ENCODE measurements around the gene MRPS15.
"Not testable (repeated sequence)": the region's sequence is repeated elsewhere in the genome, so short reads cannot be mapped to it uniquely, and the experiment has no call there.

The MRPS15 gene

GRCh38 chr1:36492491-36492890 lies 28.3 kb upstream of the MRPS15 start:
- Histone ChIP-seq H3K4me3 (ENCODE audit: low read length) (no peak overlapping the region), H3K4me2 (ENCODE audit: low read length) (no peak overlapping the region), H4K20me1 (ENCODE audit: control insufficient read depth, insufficient read depth, low read depth, low read length) (no peaks in the 10 kb centered on the region), H3K4me1 (ENCODE audit: control insufficient read depth, low read length) (peaks cover 17% of the 10 kb centered on the region), H3K9me2 (replicated peaks; ENCODE audit: control insufficient read depth, low read length) (no peaks in the 10 kb centered on the region), H3K36me3 (ENCODE audit: control insufficient read depth, low read length) (no peaks in the 10 kb centered on the region), H3F3A (ENCODE audit: control insufficient read depth, insufficient read depth) (no peaks in the 10 kb centered on the region; the same call in 1 of the 2 replicates), H3K9me3 (ENCODE audit: control insufficient read depth, insufficient read depth, low read length) (no peaks in the 10 kb centered on the region), H3K79me2 (ENCODE audit: control insufficient read depth, low read length) (no peaks in the 10 kb centered on the region), H3K27me3 (ENCODE audit: control insufficient read depth, low read length) (peaks cover 8% of the 10 kb centered on the region; the same call in 1 of the 2 replicates), H3K27ac (ENCODE audit: low read depth, low read length) (no peak overlapping the region)
- TF ChIP-seq EZH2phosphoT487 (IDR thresholded peaks at IDR 0.05; ENCODE audit: borderline replicate concordance, low read length) (no peak), CTCF (IDR thresholded peaks at IDR 0.05; ENCODE audit: low read depth, low read length, poor library complexity, severe bottlenecking) (no peak)

GRCh38 chr1:36489258-36490051 lies 25.3 kb upstream of the MRPS15 start:
- peaks cover 37% of the 10 kb centered on the region for H3K4me1 ChIP-seq (ENCODE audit: control insufficient read depth, low read length)
- H3K4me3 ChIP-seq (ENCODE audit: low read length); H3K9me2 ChIP-seq (replicated peaks; ENCODE audit: control insufficient read depth, low read length); H3K27ac ChIP-seq (ENCODE audit: low read depth, low read length); H3K27me3 ChIP-seq (ENCODE audit: control insufficient read depth, low read length); H3K4me2 ChIP-seq (ENCODE audit: low read length); H3K36me3 ChIP-seq (ENCODE audit: control insufficient read depth, low read length); H3K9me3 ChIP-seq (ENCODE audit: control insufficient read depth, insufficient read depth, low read length); H3K79me2 ChIP-seq (ENCODE audit: control insufficient read depth, low read length); H4K20me1 ChIP-seq (ENCODE audit: control insufficient read depth, insufficient read depth, low read depth, low read length): not testable (repeated sequence)
- H3F3A ChIP-seq (ENCODE audit: control insufficient read depth, insufficient read depth): peaks cover 13% of the 10 kb centered on the region

GRCh38 chr1:36487906-36488305 lies 23.7 kb upstream of the MRPS15 start:
- H3K9me2 ChIP-seq (replicated peaks; ENCODE audit: control insufficient read depth, low read length): no peaks in the 10 kb centered on the region
- H3K27ac ChIP-seq (ENCODE audit: low read depth, low read length): no peak overlapping the region
- no peaks in the 10 kb centered on the region for H3K27me3 ChIP-seq (ENCODE audit: control insufficient read depth, low read length)
- no peak overlapping the region for H3K4me3 ChIP-seq (ENCODE audit: low read length)
- H3K9me3 ChIP-seq (ENCODE audit: control insufficient read depth, insufficient read depth, low read length): no peaks in the 10 kb centered on the region
- no peak for TF ChIP-seq CTCF (IDR thresholded peaks at IDR 0.05; ENCODE audit: low read depth, low read length, poor library complexity, severe bottlenecking)
- TF ChIP-seq EZH2phosphoT487 (IDR thresholded peaks at IDR 0.05; ENCODE audit: borderline replicate concordance, low read length): no peak
- H3F3A ChIP-seq (ENCODE audit: control insufficient read depth, insufficient read depth): peaks cover 20% of the 10 kb centered on the region
- peaks cover 37% of the 10 kb centered on the region for H3K4me1 ChIP-seq (ENCODE audit: control insufficient read depth, low read length)
- no peaks in the 10 kb centered on the region for H3K36me3 ChIP-seq (ENCODE audit: control insufficient read depth, low read length)
- peak overlapping the region; percentile 70; the same call in 1 of the 2 replicates for H3K4me2 ChIP-seq (ENCODE audit: low read length)
- H4K20me1 ChIP-seq (ENCODE audit: control insufficient read depth, insufficient read depth, low read depth, low read length): no peaks in the 10 kb centered on the region
- H3K79me2 ChIP-seq (ENCODE audit: control insufficient read depth, low read length): no peaks in the 10 kb centered on the region

GRCh38 chr1:36487336-36487725 lies 23.1 kb upstream of the MRPS15 start:
- Histone ChIP-seq H3K4me3 (ENCODE audit: low read length) (peak overlapping the region; percentile 61), H3K4me2 (ENCODE audit: low read length) (peak overlapping the region; percentile 70), H3K4me1 (ENCODE audit: control insufficient read depth, low read length) (peaks cover 41% of the 10 kb centered on the region), H3F3A (ENCODE audit: control insufficient read depth, insufficient read depth) (peaks cover 20% of the 10 kb centered on the region)
- H3K36me3 ChIP-seq (ENCODE audit: control insufficient read depth, low read length); H3K27me3 ChIP-seq (ENCODE audit: control insufficient read depth, low read length); H3K9me3 ChIP-seq (ENCODE audit: control insufficient read depth, insufficient read depth, low read length); H3K79me2 ChIP-seq (ENCODE audit: control insufficient read depth, low read length); H3K9me2 ChIP-seq (replicated peaks; ENCODE audit: control insufficient read depth, low read length); H3K27ac ChIP-seq (ENCODE audit: low read depth, low read length); H4K20me1 ChIP-seq (ENCODE audit: control insufficient read depth, insufficient read depth, low read depth, low read length): not testable (repeated sequence)
